Left ventricle myocardium inferior (tissue), 1 donor: ENCODE results near the gene LRRC56. TPM values are rescaled to one million over a fixed set of nuclear protein-coding genes. Genes with fewer than 3 reads are reported as not detected.

Experiments
- DNase-seq: peaks from one replicate; pipeline ENCODE4 v3.0.0-alpha.2; 2020
- H3K27ac ChIP-seq: fragments of 200-600 bp; replicated peaks from 2 replicates; pipeline ENCODE4 v1.8.0; 2021
- H3K27me3 ChIP-seq: fragments of 200-600 bp; 2 replicates; pipeline ENCODE4 v1.8.0; 2021; ENCODE audit warnings: low read depth
- H3K36me3 ChIP-seq: fragments of 200-600 bp; 2 replicates; pipeline ENCODE4 v1.8.0; 2021
- H3K4me1 ChIP-seq: fragments of 200-600 bp; 2 replicates; pipeline ENCODE4 v1.8.0; 2021
- H3K4me3 ChIP-seq: fragments of 200-600 bp; 2 replicates; pipeline ENCODE4 v1.8.0; 2021; ENCODE audit warnings: mild to moderate bottlenecking, moderate library complexity
- H3K9me3 ChIP-seq: fragments of 200-600 bp; replicated peaks from 2 replicates; pipeline ENCODE4 v1.8.0; 2021
- CTCF ChIP-seq: fragments of 200-600 bp; IDR thresholded peaks from 2 replicates; pipeline ENCODE4 v1.8.0; 2021; ENCODE audit warnings: antibody characterized with exemption, mild to moderate bottlenecking, borderline replicate concordance
- intact Hi-C: fragments of 100-400 bp; cut with micrococcal nuclease; formaldehyde crosslinking; loops from one replicate; pipeline ENCODE4 v1.11.0; 2022
- total RNA-seq: library from RNA; stranded (reverse); fragmentation: NEBNext Ultra II Directional; extraction: Animal tissue kit (Norgen Biotek cat#: 25700); gene quantifications from one replicate; pipeline ENCODE4 v1.2.1, GENCODE V29; 2021
- donor health status: DM: no; HTN: yes; CAD: no; lungs with severe emphysema.

LRRC56 gene
- total RNA-seq, 1 donor from 2014 or later: 0.25 TPM

- intact Hi-C loops: no loop called here
- Histone ChIP-seq H3K4me3 (peak overlapping the region; percentile 52), H3K27ac (no peak overlapping the region), H3K9me3 (no peaks in the 10 kb centered on the region), H3K36me3 (no peaks in the 10 kb centered on the region), H3K4me1 (peaks cover 24% of the 10 kb centered on the region), H3K27me3 (peaks cover 100% of the 10 kb centered on the region)
- no peak for TF ChIP-seq CTCF
- no peak for DNase-seq
Observed at GRCh38 chr11:555227-555779, 18.0 kb downstream of the LRRC56 start.

DNA sequence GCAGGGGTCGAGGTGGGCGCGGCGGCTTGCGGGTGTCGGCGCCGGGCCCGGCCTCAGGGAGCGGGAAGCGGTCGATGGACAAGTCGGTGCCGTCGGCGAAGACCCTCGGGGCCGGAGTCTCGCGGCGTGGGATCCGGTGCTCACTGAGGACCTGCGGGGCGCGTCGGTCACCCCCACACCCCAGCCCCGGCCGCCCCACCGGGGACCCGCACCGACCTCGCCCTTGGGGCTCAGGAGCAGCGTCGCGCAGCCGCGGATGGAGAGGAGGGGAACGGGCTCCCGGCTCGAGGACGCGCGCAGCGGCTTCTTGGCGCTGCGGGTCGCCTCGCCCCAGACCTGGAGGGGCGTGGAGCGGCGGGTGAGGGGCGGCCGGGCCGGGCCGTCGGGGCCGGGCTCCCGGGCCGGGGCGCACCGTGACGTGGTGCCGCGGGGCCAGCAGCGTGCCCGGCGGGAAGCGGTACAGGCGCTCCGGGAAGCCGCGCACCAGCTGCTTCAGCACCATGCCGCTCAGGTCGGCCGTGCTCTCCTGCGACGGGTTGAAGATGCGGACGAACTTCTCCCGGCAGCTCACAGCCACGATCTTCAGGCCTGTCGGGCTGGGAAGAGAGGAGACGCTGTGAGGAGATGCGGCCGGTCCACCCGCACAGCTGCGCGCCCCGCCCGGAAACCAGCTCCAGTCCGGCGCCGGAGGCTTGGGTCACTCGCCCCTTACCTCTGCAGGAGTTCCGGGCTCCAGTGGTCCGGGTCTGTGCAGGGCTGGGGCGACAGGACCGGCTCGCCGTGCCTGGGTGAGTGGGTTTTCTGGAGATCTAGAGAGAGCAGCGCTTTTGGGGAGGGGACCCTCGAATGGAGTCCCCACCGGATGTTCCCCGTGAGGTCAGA lies 18.7 kb downstream of the LRRC56 start:
- Histone ChIP-seq H3K4me3 (peak overlapping the region; percentile 52), H3K27me3 (peaks cover 93% of the 10 kb centered on the region), H3K36me3 (no peaks in the 10 kb centered on the region), H3K4me1 (peaks cover 28% of the 10 kb centered on the region), H3K27ac (no peak overlapping the region), H3K9me3 (no peaks in the 10 kb centered on the region)
- intact Hi-C loops: no loop called here
- no peak for TF ChIP-seq CTCF
- no peak for DNase-seq

GRCh38 chr11:556662-557256 lies 19.4 kb downstream of the LRRC56 start:
- no peaks in the 10 kb centered on the region for H3K36me3 ChIP-seq
- intact Hi-C loops: no loop called here
- no peak overlapping the region for H3K4me3 ChIP-seq
- H3K27ac ChIP-seq: no peak overlapping the region
- no peak for DNase-seq
- peaks cover 36% of the 10 kb centered on the region for H3K4me1 ChIP-seq
- H3K9me3 ChIP-seq: no peaks in the 10 kb centered on the region
- H3K27me3 ChIP-seq: peaks cover 86% of the 10 kb centered on the region
- TF ChIP-seq CTCF: no peak

DNA sequence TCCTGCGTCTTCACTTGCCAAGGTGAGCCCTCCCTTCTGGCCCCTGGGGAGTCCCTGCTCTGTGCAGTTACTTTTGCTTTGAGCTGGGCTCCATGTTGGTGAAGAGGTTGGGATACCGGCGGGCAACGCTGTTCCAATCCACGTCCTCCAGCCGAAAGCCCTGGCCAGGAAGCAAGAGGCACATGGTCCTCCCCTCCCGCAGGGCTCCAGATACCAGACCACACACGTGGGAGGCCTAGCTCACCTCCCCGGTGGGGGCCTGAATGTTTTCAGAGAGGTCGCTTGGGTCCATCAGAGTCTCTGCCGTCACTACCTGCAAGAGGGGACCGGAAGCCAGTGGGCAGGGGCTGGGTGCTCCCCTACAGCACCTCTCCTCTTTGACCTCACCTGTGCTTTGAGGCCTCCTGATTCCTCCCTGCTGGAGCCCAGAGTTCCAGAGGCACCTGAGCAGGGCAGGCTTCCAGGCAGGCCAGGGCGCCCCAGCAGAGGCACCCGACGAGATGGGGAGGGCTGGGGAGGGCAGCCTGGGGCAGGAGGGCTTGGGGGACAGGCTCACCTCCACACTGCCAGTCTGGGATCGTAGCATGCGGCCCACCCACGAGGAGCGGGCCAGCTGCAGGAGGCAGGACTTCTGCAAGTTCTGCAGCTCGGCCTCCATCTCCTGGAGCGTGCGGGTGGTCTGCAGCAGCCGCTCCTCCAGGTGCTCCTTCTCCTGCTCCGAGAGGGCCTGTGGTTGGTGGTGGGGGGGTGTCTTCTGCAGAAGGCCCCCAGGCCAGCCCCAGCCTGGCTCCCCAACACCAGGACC lies 20.2 kb downstream of the LRRC56 start:
- Histone ChIP-seq H3K4me1 (peaks cover 36% of the 10 kb centered on the region), H3K36me3 (no peaks in the 10 kb centered on the region), H3K9me3 (no peaks in the 10 kb centered on the region), H3K27ac (no peak overlapping the region), H3K4me3 (no peak overlapping the region), H3K27me3 (peaks cover 78% of the 10 kb centered on the region)
- no peak for DNase-seq
- TF ChIP-seq CTCF: no peak
- intact Hi-C loops: no loop called here

DNA sequence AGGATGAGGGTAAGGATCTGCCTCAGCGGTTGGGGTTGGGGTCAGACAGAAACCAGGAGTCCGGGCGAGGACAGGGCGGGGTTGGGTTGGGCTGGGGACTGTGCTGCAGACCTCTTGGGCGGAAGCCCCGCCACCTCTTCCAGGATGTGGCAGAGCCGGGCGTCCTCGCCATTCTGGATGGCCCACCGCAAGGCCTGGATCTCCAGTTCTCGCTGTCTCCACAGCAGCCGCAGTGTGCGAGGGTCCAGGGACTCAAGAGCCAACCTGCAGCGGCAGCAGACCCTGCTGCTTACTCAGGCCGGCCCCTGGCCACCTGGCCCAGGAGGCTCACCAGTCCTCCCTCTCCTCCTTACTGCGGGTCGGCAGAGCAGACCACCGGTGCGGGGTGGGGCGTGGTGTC lies 21.2 kb downstream of the LRRC56 start:
- H3K4me1 ChIP-seq: peaks cover 36% of the 10 kb centered on the region
- peaks cover 69% of the 10 kb centered on the region for H3K27me3 ChIP-seq
- intact Hi-C loops: no loop called here
- no peak overlapping the region for H3K27ac ChIP-seq
- no peak for DNase-seq
- no peak overlapping the region for H3K4me3 ChIP-seq
- TF ChIP-seq CTCF: no peak
- no peaks in the 10 kb centered on the region for H3K36me3 ChIP-seq
- no peaks in the 10 kb centered on the region for H3K9me3 ChIP-seq
